Stomach (tissue), 9 donors: ENCODE data around the gene NRSN2. TPM values are rescaled to one million over a fixed set of nuclear protein-coding genes. Genes with fewer than 3 reads are reported as not detected.
"Not testable (repeated sequence)": the region's sequence is repeated elsewhere in the genome, so short reads cannot be mapped to it uniquely, and the experiment has no call there.

Source experiments
- DNase-seq, 2 donors: peaks; one replicate each; pipeline versions ENCODE4 v3.0.0 to v3.0.0-alpha.2; 2013 to 2019
- H3K27ac ChIP-seq, 5 donors: fragments of 200-600 bp in 4 of 5; sonication (generic) in 4 of 5; one replicate each; pipeline ENCODE4 v1.5.1; 2013 to 2019; ENCODE audit warnings: mild to moderate bottlenecking in 1 of 5, moderate library complexity in 1 of 5
- H3K27me3 ChIP-seq, 3 donors: fragments of 200-600 bp; sonication (generic); one replicate each; pipeline ENCODE4 v1.5.1; 2017 to 2019; ENCODE audit warnings: mixed run types in 1 of 3
- H3K36me3 ChIP-seq, 4 donors: fragments of 200-600 bp; sonication (generic); 1 replicate in 3 of 4; 2 replicates in 1 of 4; pipeline ENCODE4 v1.5.1; 2016 to 2019
- H3K4me1 ChIP-seq, 4 donors: fragments of 200-600 bp; sonication (generic); one replicate each; pipeline ENCODE4 v1.5.1; 2016 to 2019
- H3K4me3 ChIP-seq, 4 donors: fragments of 200-600 bp; sonication (generic) in 3 of 4; one replicate each; pipeline ENCODE4 v1.5.1; 2016 to 2019; ENCODE audit warnings: mild to moderate bottlenecking in 1 of 4
- H3K9me3 ChIP-seq, 4 donors: fragments of 200-600 bp; sonication (generic); one replicate each; pipeline ENCODE4 v1.5.1; 2016 to 2019
- CTCF ChIP-seq, 7 experiments: fragments of 450-650 bp in 4 of 7; fragments of 200-600 bp in 3 of 7; sonication (generic) in 3 of 7; IDR thresholded peaks; one replicate each; pipeline ENCODE4 v1.5.1; 2016 to 2019; ENCODE audit warnings: antibody characterized with exemption in 7 of 7, control low read depth in 2 of 7, mild to moderate bottlenecking in 1 of 7
- EP300 ChIP-seq: sonication (generic); formaldehyde crosslinking; IDR thresholded peaks from one replicate; pipeline ENCODE4 v1.6.1; 2017; ENCODE audit warnings: antibody characterized with exemption
- POLR2A ChIP-seq, 4 donors: fragments of 450-650 bp; IDR thresholded peaks; one replicate each; pipeline ENCODE4 v1.6.1; 2016; ENCODE audit warnings: antibody characterized with exemption in 4 of 4, control low read depth in 2 of 4, mild to moderate bottlenecking in 1 of 4, moderate library complexity in 1 of 4
- POLR2AphosphoS5 ChIP-seq, 3 donors: sonication (generic); formaldehyde crosslinking; IDR thresholded peaks; one replicate each; pipeline ENCODE4 v1.6.1; 2016; ENCODE audit warnings: antibody characterized with exemption in 3 of 3
- WGBS, 5 donors: extraction: QIAGEN DNeasy Blood & Tissue Kit in 3 of 5; methylation state at CpG; one replicate each; pipeline versions ENCODE4 v1.1.5 to v1.1.7; 2013 to 2018; 5-methylcytosine and 5-hydroxymethylcytosine counted together
- intact Hi-C: fragments of 100-400 bp; cut with DNase I; formaldehyde crosslinking; loops from one replicate; pipeline ENCODE4 v1.15.1; 2023; ENCODE audit warnings: low total_unique reads
- polyA plus RNA-seq, 3 donors: library from polyadenylated mRNA; stranded (reverse); fragments of 200-250 nt; gene quantifications; one replicate each; pipeline ENCODE4 v1.2.3, GENCODE V29; 2013
- total RNA-seq, 5 donors: library from RNA; depleted of rRNA; stranded (reverse); fragments of >200 nt; gene quantifications; one replicate each; pipeline versions ENCODE4 v1.1.0 to v1.2.3, GENCODE V29; 2014 to 2016
- donor health status: healthy with polysubstance abuse.
- donor health status: Bipolar disorder and iron deficiency.
- donor health status: healthy.

Gene NRSN2
- total and polyA plus RNA-seq, 8 donors = 0.89 to 36.5 (median 17.7) TPM

GRCh38 chr20:376750-377149 lies 29.8 kb downstream of the NRSN2 start:
- Histone ChIP-seq H3K27me3 (peaks cover 0 to 8% (median 0%) of the 10 kb centered on the region in 3 donors), H3K27ac (no peak overlapping the region), H3K36me3 (no peaks in the 10 kb centered on the region), H3K4me1 (peaks cover 16 to 26% (median 21%) of the 10 kb centered on the region in 4 donors), H3K4me3 (no peak overlapping the region), H3K9me3 (no peaks in the 10 kb centered on the region)
- WGBS, 5 donors = 60 to 85% (median 61%) methylated on average over 2 of the region's 2 CpGs
- TF ChIP-seq POLR2AphosphoS5 (IDR thresholded peaks at IDR 0.05) (no peak), CTCF (IDR thresholded peaks at IDR 0.05) (no peak), EP300 (no peak), POLR2A (IDR thresholded peaks at IDR 0.05) (no peak)
- DNase-seq = no peak
- intact Hi-C loops = no loop called here

GRCh38 chr20:377578-377977 lies 30.7 kb downstream of the NRSN2 start:
- DNase-seq, H3K9me3 ChIP-seq, H3K27me3 ChIP-seq, H3K36me3 ChIP-seq, H3K27ac ChIP-seq, H3K4me3 ChIP-seq, intact Hi-C loops: not testable (repeated sequence)
- 85 to 93% (median 89%) methylated on average over 12 of the region's 12 CpGs for WGBS, 5 donors
- H3K4me1 ChIP-seq = peaks cover 10 to 26% (median 17%) of the 10 kb centered on the region in 4 donors

GRCh38 chr20:378961-379336 lies 32.0 kb downstream of the NRSN2 start:
- no peak for TF ChIP-seq EP300
- TF ChIP-seq POLR2AphosphoS5 (IDR thresholded peaks at IDR 0.05) = no peak
- TF ChIP-seq POLR2A (IDR thresholded peaks at IDR 0.05) = no peak
- no peak for TF ChIP-seq CTCF (IDR thresholded peaks at IDR 0.05)
- H3K4me3 ChIP-seq = no peak overlapping the region
- intact Hi-C loops = no loop called here
- H3K9me3 ChIP-seq = no peaks in the 10 kb centered on the region
- peaks cover 10 to 23% (median 17%) of the 10 kb centered on the region in 4 donors for H3K4me1 ChIP-seq
- no peak overlapping the region for H3K27ac ChIP-seq
- DNase-seq = no peak
- WGBS, 5 donors = 67 to 78% (median 75%) methylated on average over 5 of the region's 5 CpGs
- H3K27me3 ChIP-seq = peaks cover 0 to 8% (median 0%) of the 10 kb centered on the region in 3 donors
- no peaks in the 10 kb centered on the region for H3K36me3 ChIP-seq

- 0 to 1% (median 0%) methylated on average over 50 to 93 of the region's 93 CpGs for WGBS, 5 donors
- intact Hi-C loops = no loop called here
- H3K27ac ChIP-seq = peak overlapping the region; percentile 74 to 88 (median 82)
Measured at GRCh38 chr20:380763-381580, 34.1 kb downstream of the NRSN2 start.

More at GRCh38 chr20:380763-381580, 34.1 kb downstream of the NRSN2 start:
- Histone ChIP-seq H3K4me1 (peaks cover 10 to 23% (median 17%) of the 10 kb centered on the region in 4 donors), H3K36me3 (no peaks in the 10 kb centered on the region), H3K27me3 (peaks cover 0 to 8% (median 0%) of the 10 kb centered on the region in 3 donors), H3K9me3 (no peaks in the 10 kb centered on the region), H3K4me3 (peak overlapping the region; percentile 59 to 82 (median 74))
- peak; percentile 59 to 81 for DNase-seq
- no peak for TF ChIP-seq POLR2AphosphoS5 (IDR thresholded peaks at IDR 0.05)
- TF ChIP-seq CTCF (IDR thresholded peaks at IDR 0.05) = no peak
- no peak for TF ChIP-seq POLR2A (IDR thresholded peaks at IDR 0.05)
- no peak for TF ChIP-seq EP300
